Measurements from ENCODE around the gene IFT43. TPM values are rescaled to one million over a fixed set of nuclear protein-coding genes. Genes with fewer than 3 reads are reported as not detected.

IFT43 gene
- total RNA-seq, 1 experiment from 2014 or later: 37.9 TPM

- no peak overlapping the region for H3K27ac Mint-ChIP-seq (ENCODE audit: unreplicated experiment)
- H3K27me3 Mint-ChIP-seq (ENCODE audit: unreplicated experiment): no peaks in the 10 kb centered on the region
- CTCF ChIA-PET: interaction anchor here (0.5 to 0.8 kb wide), 4 partner anchors 34 to 670 kb away, joined by 3 to 6 read pairs (median 6); no protein-coding TSS in a partner anchor
- no TSS peak for BruUV-seq (replicated peaks)
- peaks cover 20% of the 10 kb centered on the region for H3K36me3 Mint-ChIP-seq (ENCODE audit: insufficient read depth, unreplicated experiment)
- no peak for DNase-seq
- no peak overlapping the region for H3K4me3 Mint-ChIP-seq (ENCODE audit: low read depth, unreplicated experiment)
- TF ChIP-seq CTCF (IDR thresholded peaks at IDR 0.05; ENCODE audit: unreplicated experiment): no peak
- no peaks in the 10 kb centered on the region for H3K9me3 Mint-ChIP-seq (ENCODE audit: low read depth, unreplicated experiment)
- peaks cover 14% of the 10 kb centered on the region for H3K4me1 Mint-ChIP-seq (ENCODE audit: low read depth, unreplicated experiment)
- intact Hi-C loops (cut with micrococcal nuclease; ENCODE audit: unreplicated experiment): no loop called here
Observed at GRCh38 chr14:75976826-75977581, 8.6 kb upstream of the IFT43 start.

- DNase-seq: no peak
- H3K36me3 Mint-ChIP-seq (ENCODE audit: insufficient read depth, unreplicated experiment): peaks cover 26% of the 10 kb centered on the region
- peaks cover 16% of the 10 kb centered on the region for H3K4me1 Mint-ChIP-seq (ENCODE audit: low read depth, unreplicated experiment)
- H3K9me3 Mint-ChIP-seq (ENCODE audit: low read depth, unreplicated experiment): no peaks in the 10 kb centered on the region
- H3K27ac Mint-ChIP-seq (ENCODE audit: unreplicated experiment): no peak overlapping the region
- H3K27me3 Mint-ChIP-seq (ENCODE audit: unreplicated experiment): no peaks in the 10 kb centered on the region
- TF ChIP-seq CTCF (IDR thresholded peaks at IDR 0.05; ENCODE audit: unreplicated experiment): no peak
- no peak overlapping the region for H3K4me3 Mint-ChIP-seq (ENCODE audit: low read depth, unreplicated experiment)
- intact Hi-C loops (cut with micrococcal nuclease; ENCODE audit: unreplicated experiment): no loop called here
- CTCF ChIA-PET: interaction anchor here (0.6 to 0.8 kb wide), 3 partner anchors 35 to 670 kb away, joined by 5 to 6 read pairs (median 6); no protein-coding TSS in a partner anchor
- no TSS peak for BruUV-seq (replicated peaks)
Observed at GRCh38 chr14:75977582-75977943, 8.0 kb upstream of the IFT43 start.

- peaks cover 27% of the 10 kb centered on the region for H3K36me3 Mint-ChIP-seq (ENCODE audit: insufficient read depth, unreplicated experiment)
- H3K27ac Mint-ChIP-seq (ENCODE audit: unreplicated experiment): no peak overlapping the region
- no peak overlapping the region for H3K4me3 Mint-ChIP-seq (ENCODE audit: low read depth, unreplicated experiment)
- H3K27me3 Mint-ChIP-seq (ENCODE audit: unreplicated experiment): peaks cover 2% of the 10 kb centered on the region
- intact Hi-C loops (cut with micrococcal nuclease; ENCODE audit: unreplicated experiment): no loop called here
- DNase-seq: no peak
- peaks cover 16% of the 10 kb centered on the region for H3K4me1 Mint-ChIP-seq (ENCODE audit: low read depth, unreplicated experiment)
- H3K9me3 Mint-ChIP-seq (ENCODE audit: low read depth, unreplicated experiment): no peaks in the 10 kb centered on the region
- TF ChIP-seq CTCF (IDR thresholded peaks at IDR 0.05; ENCODE audit: unreplicated experiment): no peak
- CTCF ChIA-PET: interaction anchor here (0.6 to 1.4 kb wide), 3 partner anchors 73 to 401 kb away, joined by 3 to 6 read pairs (median 4); no protein-coding TSS in a partner anchor
- BruUV-seq (replicated peaks): no TSS peak
Observed at GRCh38 chr14:75978249-75978731, 7.3 kb upstream of the IFT43 start.

GRCh38 chr14:75979071-75979571, 6.4 kb upstream of the IFT43 start:
- H3K27ac Mint-ChIP-seq (ENCODE audit: unreplicated experiment): no peak overlapping the region
- no TSS peak for BruUV-seq (replicated peaks)
- H3K27me3 Mint-ChIP-seq (ENCODE audit: unreplicated experiment): peaks cover 10% of the 10 kb centered on the region
- intact Hi-C loops (cut with micrococcal nuclease; ENCODE audit: unreplicated experiment): no loop called here
- peak; percentile 52 for TF ChIP-seq CTCF (IDR thresholded peaks at IDR 0.05; ENCODE audit: unreplicated experiment)
- no peaks in the 10 kb centered on the region for H3K9me3 Mint-ChIP-seq (ENCODE audit: low read depth, unreplicated experiment)
- peaks cover 27% of the 10 kb centered on the region for H3K36me3 Mint-ChIP-seq (ENCODE audit: insufficient read depth, unreplicated experiment)
- peak; percentile 12 for DNase-seq
- no peak overlapping the region for H3K4me3 Mint-ChIP-seq (ENCODE audit: low read depth, unreplicated experiment)
- peaks cover 16% of the 10 kb centered on the region for H3K4me1 Mint-ChIP-seq (ENCODE audit: low read depth, unreplicated experiment)
- CTCF ChIA-PET: interaction anchor here (0.6 to 1.9 kb wide), 8 partner anchors 72 to 402 kb away, joined by 3 to 12 read pairs (median 4); no protein-coding TSS in a partner anchor

Data from Calu3 (cell line).